ENCODE results near the gene TDP2. TPM values are rescaled to one million over a fixed set of nuclear protein-coding genes. Genes with fewer than 3 reads are reported as not detected.
"Not testable (repeated sequence)": the region's sequence is repeated elsewhere in the genome, so short reads cannot be mapped to it uniquely, and the experiment has no call there.

The TDP2 gene
- polyA plus RNA-seq, 4 donors, result 76.2 to 419 (median 293) TPM

- 44 to 60% (median 46%) methylated on average over 3 of the region's 3 CpGs for WGBS, 3 donors
- FAIRE-seq, result no peak
These were observed 33.0 kb upstream of the TDP2 start for GRCh38 chr6:24699521-24700359.

GRCh38 chr6:24696097-24696496, 29.4 kb upstream of the TDP2 start:
- Histone ChIP-seq H3K4me1 (ENCODE audit: control insufficient read depth in 3 of 3, insufficient read depth in 2 of 3, low read depth in 1 of 3, low read length in 2 of 3) (peaks cover 0 to 8% (median 0%) of the 10 kb centered on the region in 3 donors), H3K9me3 (ENCODE audit: control insufficient read depth in 2 of 2, insufficient read depth in 1 of 2, low read depth in 1 of 2, low read length in 1 of 2) (no peaks in the 10 kb centered on the region), H3K36me3 (ENCODE audit: control insufficient read depth in 3 of 3, insufficient read depth in 2 of 3, low read depth in 1 of 3, low read length in 3 of 3) (peaks cover 0 to 4% (median 1%) of the 10 kb centered on the region in 3 donors), H3K27me3 (ENCODE audit: control insufficient read depth in 3 of 3, insufficient read depth in 3 of 3, low read length in 3 of 3) (no peaks in the 10 kb centered on the region), H3K27ac (ENCODE audit: low read depth in 1 of 3, low read length in 2 of 3) (no peak overlapping the region), H3K4me3 (ENCODE audit: low read depth in 1 of 3, low read length in 3 of 3) (no peak overlapping the region)
- WGBS, 3 donors, result 91 to 95% (median 94%) methylated on average over 2 of the region's 2 CpGs
- DNase-seq, result no peak
- FAIRE-seq, result no peak

More at GRCh38 chr6:24699521-24700359, 33.0 kb upstream of the TDP2 start:
- no peaks in the 10 kb centered on the region for H3K4me1 ChIP-seq (ENCODE audit: control insufficient read depth in 3 of 3, insufficient read depth in 2 of 3, low read depth in 1 of 3, low read length in 2 of 3)
- DNase-seq, result no peak
- H3K27me3 ChIP-seq (ENCODE audit: control insufficient read depth in 3 of 3, insufficient read depth in 3 of 3, low read length in 3 of 3), result no peaks in the 10 kb centered on the region
- H3K4me3 ChIP-seq (ENCODE audit: low read depth in 1 of 3, low read length in 3 of 3), result no peak overlapping the region
- H3K9me3 ChIP-seq (ENCODE audit: control insufficient read depth in 2 of 2, insufficient read depth in 1 of 2, low read depth in 1 of 2, low read length in 1 of 2), result no peaks in the 10 kb centered on the region
- H3K27ac ChIP-seq (ENCODE audit: low read depth in 1 of 3, low read length in 2 of 3), result no peak overlapping the region
- peaks cover 7 to 12% (median 11%) of the 10 kb centered on the region in 3 donors for H3K36me3 ChIP-seq (ENCODE audit: control insufficient read depth in 3 of 3, insufficient read depth in 2 of 3, low read depth in 1 of 3, low read length in 3 of 3)

- 23 to 32% (median 25%) methylated on average over 8 of the region's 8 CpGs for WGBS, 3 donors
These were observed 28.9 kb upstream of the TDP2 start for GRCh38 chr6:24695635-24696034.

GRCh38 chr6:24694198-24694597, 27.5 kb upstream of the TDP2 start:
- 85 to 94% (median 92%) methylated on average over 1 of the region's 1 CpG for WGBS, 3 donors
- no peak overlapping the region for H3K27ac ChIP-seq (ENCODE audit: low read depth in 1 of 3, low read length in 2 of 3)
- no peak overlapping the region for H3K4me3 ChIP-seq (ENCODE audit: low read depth in 1 of 3, low read length in 3 of 3)
- DNase-seq, result no peak
- FAIRE-seq, result no peak
- peaks cover 0 to 4% (median 0%) of the 10 kb centered on the region in 3 donors for H3K36me3 ChIP-seq (ENCODE audit: control insufficient read depth in 3 of 3, insufficient read depth in 2 of 3, low read depth in 1 of 3, low read length in 3 of 3)
- H3K27me3 ChIP-seq (ENCODE audit: control insufficient read depth in 3 of 3, insufficient read depth in 3 of 3, low read length in 3 of 3), result no peaks in the 10 kb centered on the region
- H3K9me3 ChIP-seq (ENCODE audit: control insufficient read depth in 2 of 2, insufficient read depth in 1 of 2, low read depth in 1 of 2, low read length in 1 of 2), result no peaks in the 10 kb centered on the region
- H3K4me1 ChIP-seq (ENCODE audit: control insufficient read depth in 3 of 3, insufficient read depth in 2 of 3, low read depth in 1 of 3, low read length in 2 of 3), result peaks cover 0 to 14% (median 0%) of the 10 kb centered on the region in 3 donors

More at GRCh38 chr6:24695635-24696034, 28.9 kb upstream of the TDP2 start:
- peaks cover 0 to 13% (median 0%) of the 10 kb centered on the region in 3 donors for H3K4me1 ChIP-seq (ENCODE audit: control insufficient read depth in 3 of 3, insufficient read depth in 2 of 3, low read depth in 1 of 3, low read length in 2 of 3)
- DNase-seq, result peak; percentile 64 to 69
- not testable (repeated sequence) for FAIRE-seq; H3K36me3 ChIP-seq (ENCODE audit: control insufficient read depth in 3 of 3, insufficient read depth in 2 of 3, low read depth in 1 of 3, low read length in 3 of 3); H3K27me3 ChIP-seq (ENCODE audit: control insufficient read depth in 3 of 3, insufficient read depth in 3 of 3, low read length in 3 of 3); H3K9me3 ChIP-seq (ENCODE audit: control insufficient read depth in 2 of 2, insufficient read depth in 1 of 2, low read depth in 1 of 2, low read length in 1 of 2); H3K27ac ChIP-seq (ENCODE audit: low read depth in 1 of 3, low read length in 2 of 3); H3K4me3 ChIP-seq (ENCODE audit: low read depth in 1 of 3, low read length in 3 of 3)

GRCh38 chr6:24692848-24693592, 26.3 kb upstream of the TDP2 start:
- H3K4me3 ChIP-seq (ENCODE audit: low read depth in 1 of 3, low read length in 3 of 3), result no peak overlapping the region
- H3K9me3 ChIP-seq (ENCODE audit: control insufficient read depth in 2 of 2, insufficient read depth in 1 of 2, low read depth in 1 of 2, low read length in 1 of 2), result no peaks in the 10 kb centered on the region
- no peaks in the 10 kb centered on the region for H3K27me3 ChIP-seq (ENCODE audit: control insufficient read depth in 3 of 3, insufficient read depth in 3 of 3, low read length in 3 of 3)
- no peak for DNase-seq
- 87 to 91% (median 90%) methylated on average over 2 of the region's 2 CpGs for WGBS, 3 donors
- no peak overlapping the region for H3K27ac ChIP-seq (ENCODE audit: low read depth in 1 of 3, low read length in 2 of 3)
- FAIRE-seq, result no peak
- H3K4me1 ChIP-seq (ENCODE audit: control insufficient read depth in 3 of 3, insufficient read depth in 2 of 3, low read depth in 1 of 3, low read length in 2 of 3), result peaks cover 0 to 14% (median 0%) of the 10 kb centered on the region in 3 donors
- H3K36me3 ChIP-seq (ENCODE audit: control insufficient read depth in 3 of 3, insufficient read depth in 2 of 3, low read depth in 1 of 3, low read length in 3 of 3), result no peaks in the 10 kb centered on the region

GRCh38 chr6:24692415-24692814, 25.7 kb upstream of the TDP2 start:
- no peaks in the 10 kb centered on the region for H3K27me3 ChIP-seq (ENCODE audit: control insufficient read depth in 3 of 3, insufficient read depth in 3 of 3, low read length in 3 of 3)
- H3K4me3 ChIP-seq (ENCODE audit: low read depth in 1 of 3, low read length in 3 of 3), result no peak overlapping the region
- no peak overlapping the region for H3K27ac ChIP-seq (ENCODE audit: low read depth in 1 of 3, low read length in 2 of 3)
- no peak for DNase-seq
- 84 to 93% (median 93%) methylated on average over 3 of the region's 3 CpGs for WGBS, 3 donors
- no peaks in the 10 kb centered on the region for H3K9me3 ChIP-seq (ENCODE audit: control insufficient read depth in 2 of 2, insufficient read depth in 1 of 2, low read depth in 1 of 2, low read length in 1 of 2)
- no peaks in the 10 kb centered on the region for H3K36me3 ChIP-seq (ENCODE audit: control insufficient read depth in 3 of 3, insufficient read depth in 2 of 3, low read depth in 1 of 3, low read length in 3 of 3)
- no peak for FAIRE-seq
- H3K4me1 ChIP-seq (ENCODE audit: control insufficient read depth in 3 of 3, insufficient read depth in 2 of 3, low read depth in 1 of 3, low read length in 2 of 3), result peaks cover 0 to 14% (median 0%) of the 10 kb centered on the region in 3 donors

- Histone ChIP-seq H3K27me3 (ENCODE audit: control insufficient read depth in 3 of 3, insufficient read depth in 3 of 3, low read length in 3 of 3) (no peaks in the 10 kb centered on the region), H3K27ac (ENCODE audit: low read depth in 1 of 3, low read length in 2 of 3) (no peak overlapping the region), H3K36me3 (ENCODE audit: control insufficient read depth in 3 of 3, insufficient read depth in 2 of 3, low read depth in 1 of 3, low read length in 3 of 3) (no peaks in the 10 kb centered on the region), H3K4me1 (ENCODE audit: control insufficient read depth in 3 of 3, insufficient read depth in 2 of 3, low read depth in 1 of 3, low read length in 2 of 3) (peaks cover 0 to 14% (median 0%) of the 10 kb centered on the region in 3 donors), H3K9me3 (ENCODE audit: control insufficient read depth in 2 of 2, insufficient read depth in 1 of 2, low read depth in 1 of 2, low read length in 1 of 2) (no peaks in the 10 kb centered on the region), H3K4me3 (ENCODE audit: low read depth in 1 of 3, low read length in 3 of 3) (no peak overlapping the region)
- no peak for FAIRE-seq
- DNase-seq, result no peak
- WGBS, 3 donors, result 64 to 83% (median 82%) methylated on average over 4 of the region's 4 CpGs
These were observed 25.3 kb upstream of the TDP2 start for GRCh38 chr6:24692003-24692402.

GRCh38 chr6:24691550-24691949, 24.9 kb upstream of the TDP2 start:
- H3K4me1 ChIP-seq (ENCODE audit: control insufficient read depth in 3 of 3, insufficient read depth in 2 of 3, low read depth in 1 of 3, low read length in 2 of 3), result peaks cover 0 to 14% (median 0%) of the 10 kb centered on the region in 3 donors
- no peaks in the 10 kb centered on the region for H3K27me3 ChIP-seq (ENCODE audit: control insufficient read depth in 3 of 3, insufficient read depth in 3 of 3, low read length in 3 of 3)
- WGBS, 3 donors, result 78 to 85% (median 83%) methylated on average over 3 of the region's 3 CpGs
- DNase-seq (no peak), FAIRE-seq (no peak)
- H3K27ac ChIP-seq (ENCODE audit: low read depth in 1 of 3, low read length in 2 of 3), result no peak overlapping the region
- no peak overlapping the region for H3K4me3 ChIP-seq (ENCODE audit: low read depth in 1 of 3, low read length in 3 of 3)
- H3K36me3 ChIP-seq (ENCODE audit: control insufficient read depth in 3 of 3, insufficient read depth in 2 of 3, low read depth in 1 of 3, low read length in 3 of 3), result no peaks in the 10 kb centered on the region
- no peaks in the 10 kb centered on the region for H3K9me3 ChIP-seq (ENCODE audit: control insufficient read depth in 2 of 2, insufficient read depth in 1 of 2, low read depth in 1 of 2, low read length in 1 of 2)

Data from small intestine (tissue), 7 donors.